Smooth muscle cell of the brain vasculature (primary cell): ENCODE data around the gene PLEKHM3.

Experiments
- DNase-seq: peaks from one replicate; pipeline ENCODE4 v3.0.0-alpha.2; 2012; ENCODE audit warnings: low read depth, low spot score

The PLEKHM3 gene

DNA sequence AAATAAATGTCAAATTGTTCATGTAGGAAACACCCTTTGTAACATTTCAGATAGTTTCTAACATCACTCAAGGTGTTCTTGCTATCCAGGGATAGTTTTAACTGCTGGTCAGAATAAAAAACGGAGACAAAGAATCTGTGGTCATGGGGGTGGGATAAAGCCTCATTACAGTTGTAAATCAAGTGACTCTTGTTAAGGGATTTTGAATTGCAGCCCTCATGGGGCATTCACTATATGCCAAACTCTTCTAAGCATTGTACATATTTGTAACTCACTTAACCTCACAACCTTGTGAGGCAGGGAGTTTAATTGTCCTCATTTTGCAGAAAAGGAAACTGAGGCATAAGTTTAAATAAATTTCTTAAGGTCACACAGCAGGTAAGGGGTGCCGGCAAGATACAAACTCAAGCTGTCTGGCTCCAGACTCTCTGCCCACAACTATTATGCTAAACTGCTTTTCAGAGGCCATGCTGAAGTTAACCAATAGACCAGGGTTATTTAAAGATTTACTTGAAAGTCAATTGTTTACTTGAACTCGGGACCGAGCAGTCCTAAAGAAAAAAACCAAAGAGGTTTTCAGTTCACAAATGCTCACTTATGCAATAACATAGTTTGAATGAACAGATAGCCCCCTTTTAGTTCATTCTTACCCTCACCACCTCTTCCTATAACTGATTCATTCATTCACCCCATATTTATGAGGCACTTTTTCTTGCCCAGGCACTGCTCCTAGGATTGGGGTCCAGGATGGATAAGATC is 134.1 kb downstream of the PLEKHM3 start:
- DNase-seq = no peak

DNA sequence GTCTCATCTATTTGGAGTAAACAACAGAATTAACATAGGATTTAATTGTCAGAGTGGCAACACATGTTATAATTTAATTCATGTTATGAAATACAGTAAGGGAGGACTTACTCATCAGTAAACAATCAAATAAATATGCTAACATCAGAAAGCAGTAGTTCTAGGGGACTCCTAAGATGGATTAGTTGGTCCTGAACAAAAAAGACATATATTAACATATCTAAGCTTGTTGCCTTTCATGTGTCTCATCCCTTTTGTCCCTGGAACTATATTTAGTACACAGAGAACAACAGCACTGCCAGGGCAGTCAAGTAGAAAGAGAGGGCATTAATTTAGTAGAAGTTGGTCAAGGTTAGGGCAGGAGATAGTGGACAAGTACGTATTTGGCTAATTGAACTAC is 137.8 kb downstream of the PLEKHM3 start:
- no peak for DNase-seq

DNA sequence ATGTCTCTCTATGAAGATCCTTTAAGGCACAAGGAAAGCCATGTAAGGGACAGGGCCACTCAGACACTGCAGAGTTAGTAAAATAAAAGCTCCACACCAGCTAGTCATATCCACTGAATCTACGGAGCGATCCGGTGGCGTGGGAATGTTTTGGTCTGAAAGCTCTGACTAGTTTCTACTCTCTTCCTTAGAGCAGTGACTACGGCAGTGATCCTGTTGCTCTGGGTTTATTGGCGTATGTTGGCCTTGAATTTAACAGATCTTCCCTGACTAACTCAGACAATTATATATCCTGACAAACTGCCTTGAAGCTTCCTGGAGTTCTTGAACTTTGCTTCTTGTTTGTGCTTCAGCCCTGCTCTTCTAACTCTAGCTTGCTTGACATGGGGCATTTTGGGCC is 140.3 kb downstream of the PLEKHM3 start:
- DNase-seq = no peak

DNA sequence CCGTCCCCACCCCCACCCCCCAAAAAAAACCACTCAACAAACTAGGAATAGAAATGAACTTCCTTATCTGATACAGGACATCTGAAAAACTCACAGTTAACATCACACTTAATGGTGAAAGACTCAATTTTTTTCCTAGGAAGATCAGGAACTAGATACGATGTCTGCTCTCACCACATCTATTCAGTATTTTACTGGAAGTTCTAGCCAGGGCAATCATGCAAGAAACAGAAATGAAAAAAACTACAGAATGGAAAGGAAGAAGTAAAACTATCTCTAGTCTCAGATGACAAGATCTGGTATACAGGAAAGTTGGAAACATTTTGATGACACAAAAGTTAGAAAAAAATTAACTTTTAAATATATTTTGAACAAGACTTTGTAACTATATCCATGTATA is 141.2 kb downstream of the PLEKHM3 start:
- DNase-seq = no peak

DNA sequence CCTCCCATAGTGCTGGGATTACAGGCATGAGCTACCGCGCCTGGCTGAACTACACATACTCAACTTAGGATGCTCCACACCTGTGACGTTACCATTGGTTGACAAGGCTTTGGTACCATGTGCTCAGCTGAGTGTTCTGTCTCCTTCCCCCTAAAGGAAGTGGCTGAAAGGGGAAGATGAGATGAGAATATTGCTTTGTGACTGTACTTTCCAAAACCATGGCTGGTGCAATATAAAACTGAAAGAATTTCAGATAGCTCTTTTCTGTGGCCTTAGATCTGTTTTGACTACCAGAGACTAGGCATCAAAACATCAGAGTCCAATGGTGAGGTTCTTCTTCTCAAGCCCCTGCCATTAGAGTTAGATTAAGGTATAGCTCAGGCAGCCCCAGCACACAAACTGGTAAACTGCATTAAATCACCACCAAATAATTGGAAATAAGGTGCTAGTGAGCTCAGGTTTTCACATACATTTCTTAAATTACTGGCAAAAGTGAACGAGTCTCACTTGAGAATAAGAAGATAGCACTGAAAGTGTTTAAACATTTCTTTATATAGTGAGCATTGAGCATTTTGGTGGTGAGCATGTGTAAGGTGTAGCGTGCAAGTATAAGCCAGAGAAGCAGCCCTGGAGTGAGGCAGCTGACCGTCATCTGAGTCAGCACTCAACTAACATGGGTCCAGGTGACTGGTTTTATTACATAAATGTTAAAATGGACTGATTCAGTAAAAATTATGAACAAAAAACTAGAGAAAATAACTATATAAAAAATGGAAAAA is 142.1 kb downstream of the PLEKHM3 start:
- DNase-seq = no peak

DNA sequence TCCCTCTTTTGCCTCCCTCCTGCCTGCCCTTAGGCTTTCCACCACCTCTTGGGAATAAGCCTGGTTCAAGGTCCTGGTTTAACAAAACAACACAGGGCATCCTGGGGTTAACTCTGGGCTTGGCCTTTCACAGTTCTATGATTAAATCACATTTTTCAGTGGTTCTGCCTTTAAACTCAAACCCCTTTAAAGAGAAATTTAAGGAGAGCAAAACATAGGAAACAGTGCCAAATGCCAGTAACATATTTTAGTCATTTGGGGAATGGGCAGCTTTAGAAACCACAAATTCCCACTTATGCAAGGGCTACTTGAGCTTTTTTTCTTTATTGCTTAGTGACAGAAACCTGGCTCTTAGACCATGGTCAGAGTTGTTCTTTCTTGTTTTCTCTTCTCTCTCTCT is 143.4 kb downstream of the PLEKHM3 start:
- no peak for DNase-seq

DNA sequence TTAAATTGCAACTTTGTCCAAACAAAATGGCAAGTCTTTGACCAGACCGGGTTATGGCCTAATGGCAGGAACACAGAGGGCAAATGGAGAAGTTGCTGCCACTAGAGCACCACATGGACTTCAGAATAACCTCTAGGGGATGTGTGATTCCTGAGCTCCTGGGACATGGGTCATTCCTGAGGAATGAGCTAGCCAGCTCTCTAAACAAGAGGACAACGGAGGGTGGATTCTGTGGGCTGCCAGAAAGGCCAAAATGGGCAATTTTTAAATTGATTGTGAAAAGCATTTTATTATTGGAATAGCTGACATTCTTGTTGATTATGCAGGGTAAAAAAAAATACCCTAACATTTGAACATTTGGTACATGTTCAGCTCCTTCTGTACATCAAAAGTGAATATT is 145.8 kb downstream of the PLEKHM3 start:
- no peak for DNase-seq

DNA sequence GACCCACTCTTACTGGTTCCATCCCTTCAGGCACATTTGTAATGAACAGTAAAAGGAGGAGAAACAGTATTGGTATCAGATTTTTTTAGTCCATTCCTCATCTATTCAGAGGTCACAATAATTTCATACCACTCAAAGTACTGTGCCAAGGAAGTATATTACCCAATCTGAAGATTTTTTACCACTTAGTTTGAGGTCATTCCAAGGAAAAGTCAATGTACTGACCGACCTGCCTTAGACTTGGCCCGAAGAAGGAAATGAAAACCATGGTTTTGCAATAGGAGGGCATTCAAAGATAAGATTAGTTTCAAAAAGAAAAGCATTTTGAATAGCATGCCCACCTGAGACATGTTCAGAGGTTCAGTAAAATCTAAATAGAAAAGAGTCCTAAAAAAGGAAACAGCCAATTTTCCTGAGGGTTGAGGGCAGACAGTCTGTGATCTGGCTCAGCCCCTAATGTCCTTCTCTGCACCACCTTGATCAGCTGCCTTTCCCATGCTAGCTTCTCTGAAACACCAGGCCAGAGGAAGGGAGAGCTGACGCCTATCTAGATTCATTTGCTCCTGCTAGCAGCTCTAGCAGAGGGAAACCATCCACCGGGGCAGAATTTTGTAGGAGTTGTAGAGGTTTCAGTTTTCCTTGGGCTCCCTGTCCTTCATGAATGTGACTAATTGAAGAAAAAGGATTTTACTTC is 148.3 kb downstream of the PLEKHM3 start:
- DNase-seq = no peak

DNA sequence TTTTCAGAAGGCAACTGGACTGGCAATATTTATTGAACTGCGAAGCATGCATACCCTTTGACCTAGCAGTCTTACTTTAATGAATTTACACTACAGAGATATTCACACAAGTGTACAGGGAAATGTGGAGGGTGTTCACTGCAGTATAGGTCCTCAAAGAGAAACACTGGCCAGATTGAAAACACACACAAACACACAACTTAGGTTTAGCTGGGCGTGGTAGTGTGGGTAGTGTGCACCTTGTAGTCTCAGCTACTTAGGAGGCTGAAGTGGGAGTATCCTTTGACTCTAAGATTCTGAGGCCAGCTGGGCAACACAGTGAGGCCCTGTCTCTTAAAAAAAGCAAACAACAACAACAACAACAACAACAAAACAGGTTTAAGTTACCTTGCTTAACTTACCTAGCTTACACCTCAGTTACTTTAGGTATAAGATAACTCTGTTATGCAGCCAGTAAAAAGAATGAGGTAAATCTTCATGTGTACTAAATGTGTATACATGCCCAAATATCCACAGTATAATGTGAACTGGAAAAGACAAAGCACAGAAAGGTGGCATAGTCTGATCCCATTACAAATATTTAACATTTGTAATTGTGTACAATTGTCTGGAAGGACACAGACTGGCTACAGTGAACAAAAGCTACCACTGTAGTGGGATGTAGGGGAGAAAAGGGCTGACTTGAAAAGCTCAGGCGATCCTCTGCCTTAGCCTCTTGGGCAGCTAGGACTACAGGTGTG is 149.7 kb downstream of the PLEKHM3 start:
- DNase-seq = no peak

DNA sequence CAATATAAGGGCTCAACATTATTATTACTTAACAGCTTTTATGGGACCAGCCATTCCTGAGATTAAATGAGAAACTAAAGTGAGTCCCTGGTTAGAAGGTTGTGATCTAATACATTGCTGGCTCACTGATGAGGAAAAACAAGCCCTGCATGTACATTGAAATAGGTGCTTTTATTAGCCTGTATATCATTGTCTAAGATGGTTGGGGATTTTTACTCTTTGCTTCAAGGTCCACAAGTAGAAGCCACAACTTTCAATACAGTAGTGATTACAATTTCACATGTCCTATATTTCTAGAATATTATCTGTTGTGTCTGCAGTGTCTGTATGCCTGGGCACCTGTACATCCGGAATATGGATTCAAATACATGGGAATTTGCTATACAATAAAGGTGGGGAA is 151.5 kb downstream of the PLEKHM3 start:
- no peak for DNase-seq

DNA sequence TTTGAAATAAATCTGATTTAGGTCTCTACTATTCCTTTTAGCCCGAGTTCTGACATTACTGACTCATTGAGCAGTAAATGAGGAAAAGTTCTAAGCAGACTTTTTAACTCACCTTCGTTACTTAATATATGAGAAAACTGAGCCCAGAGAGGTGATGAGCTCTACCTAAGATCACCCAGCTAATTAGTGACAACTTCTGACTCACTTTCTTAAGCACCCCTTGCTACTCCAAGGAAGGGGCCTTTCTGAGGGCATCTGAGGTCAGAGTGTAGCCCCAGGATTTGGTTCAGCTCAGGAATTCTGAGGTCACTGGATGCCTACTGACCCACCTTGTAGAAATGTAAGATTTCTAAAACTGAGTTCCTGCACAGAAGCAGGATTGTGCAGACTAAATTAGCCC is 153.4 kb downstream of the PLEKHM3 start:
- DNase-seq = no peak

DNA sequence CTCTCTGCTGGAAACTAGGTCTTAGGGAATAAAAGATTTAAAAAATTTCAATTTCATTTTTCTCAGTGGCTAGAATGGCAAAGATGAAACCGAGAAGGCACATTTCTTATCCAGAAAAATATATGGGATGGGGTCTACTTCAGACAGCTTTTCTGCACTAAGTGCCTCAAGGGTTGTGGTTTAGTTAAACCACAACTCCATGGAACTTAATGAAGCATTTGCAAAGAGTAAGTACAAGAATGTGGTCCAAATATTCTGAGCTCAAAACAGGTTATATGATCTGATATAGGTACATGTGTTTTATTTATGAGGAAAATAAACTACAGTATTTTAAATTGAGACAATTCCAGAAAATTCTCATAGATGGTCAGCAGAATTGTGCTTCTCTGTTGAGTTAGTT is 153.8 kb downstream of the PLEKHM3 start:
- no peak for DNase-seq

DNA sequence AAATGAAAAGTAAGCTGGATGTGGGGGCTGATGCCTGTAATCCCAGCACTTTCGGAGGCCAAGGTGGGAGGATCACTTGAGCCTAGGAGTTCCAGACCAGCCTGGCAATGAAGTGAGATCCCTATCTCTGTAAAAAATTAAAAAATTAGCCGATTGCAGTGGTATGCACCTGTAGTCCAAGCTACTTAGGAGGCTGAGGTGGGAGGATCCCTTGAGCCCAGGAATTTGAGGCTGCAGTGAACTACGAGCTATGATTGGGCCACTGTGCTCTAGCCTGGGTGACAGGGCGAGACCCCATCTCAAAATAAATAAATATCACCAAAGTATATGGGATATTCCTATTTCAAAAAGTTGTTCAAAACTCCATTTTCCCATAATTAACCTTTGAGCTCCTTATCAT is 154.5 kb downstream of the PLEKHM3 start:
- DNase-seq = no peak

DNA sequence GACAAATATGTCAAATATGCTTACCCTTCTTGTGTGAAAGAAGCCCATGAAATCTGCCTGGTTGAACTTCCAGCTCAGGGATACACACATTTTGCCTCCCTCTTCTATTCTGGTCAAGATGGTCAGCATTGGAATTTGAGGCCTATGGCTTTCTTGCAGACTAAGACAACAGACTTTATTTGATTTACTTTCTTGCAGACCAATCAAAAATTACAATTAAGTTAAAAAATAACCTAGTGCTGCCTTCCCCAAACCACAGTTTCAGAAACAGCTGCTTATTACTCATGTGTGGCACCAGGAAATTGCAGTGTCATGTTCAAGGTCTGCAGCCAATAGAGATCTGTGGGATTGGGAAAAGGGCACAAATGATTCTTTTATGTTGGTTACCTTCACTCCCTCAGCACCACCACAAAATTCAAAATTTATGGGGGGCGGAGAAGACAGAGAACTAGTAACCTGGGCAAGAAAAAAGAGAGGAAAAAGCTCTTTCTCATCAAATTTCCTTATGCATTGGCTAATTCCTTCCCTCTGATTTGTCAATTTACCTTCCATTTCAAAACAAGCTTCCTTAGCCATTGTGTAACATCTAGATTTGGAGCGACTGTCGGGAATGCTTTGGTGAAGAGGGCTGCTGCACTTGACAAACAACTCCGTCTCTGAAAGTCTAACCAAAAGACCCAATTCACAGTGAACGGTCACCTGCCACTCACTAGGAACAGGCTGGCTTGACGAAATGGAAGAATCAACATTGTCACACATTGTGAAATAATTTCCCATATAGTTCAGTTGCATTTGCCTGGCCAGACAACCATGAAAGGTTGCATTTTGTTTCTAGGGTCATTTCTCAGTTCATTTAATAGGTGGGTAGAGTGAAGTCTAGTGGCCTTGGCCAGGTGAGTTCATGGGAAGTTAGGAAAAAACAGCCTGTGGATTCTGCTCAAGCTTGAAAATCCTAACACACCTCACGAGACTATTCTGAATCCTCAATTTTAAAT is 155.2 kb downstream of the PLEKHM3 start:
- no peak for DNase-seq

DNA sequence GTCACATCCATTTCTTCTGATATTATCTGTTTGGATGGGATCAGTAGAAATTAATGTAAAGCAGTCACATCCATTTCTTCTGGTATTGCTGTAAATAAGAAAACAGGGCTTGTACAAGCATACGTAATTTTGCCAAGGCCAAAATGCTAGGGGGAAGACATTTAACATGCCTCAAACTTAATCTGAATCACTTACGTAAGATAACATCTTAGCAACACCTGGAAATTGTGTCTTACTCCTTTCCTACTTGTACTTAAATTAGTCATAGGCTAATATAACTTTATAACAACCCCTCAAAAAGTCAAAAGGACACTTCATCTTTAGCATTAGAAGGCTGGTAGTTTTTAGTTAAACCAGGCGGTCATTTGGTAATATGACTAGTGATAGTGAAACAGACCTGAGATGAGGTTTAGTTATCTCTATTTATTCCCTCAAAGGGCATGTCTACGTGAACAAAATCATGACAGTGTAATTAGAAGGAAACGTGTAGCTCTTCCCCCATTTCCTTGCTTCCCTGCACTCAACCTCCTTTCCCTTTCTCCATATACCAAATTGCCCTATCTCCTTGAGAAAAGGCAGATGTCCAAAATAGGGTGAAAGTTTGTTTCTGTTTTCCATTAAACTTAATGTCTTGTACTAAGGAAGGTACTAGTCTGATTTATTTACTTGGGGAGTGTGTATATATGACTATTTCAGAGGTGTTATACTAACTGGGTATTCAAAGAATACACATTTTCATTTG is 156.3 kb downstream of the PLEKHM3 start:
- DNase-seq = no peak

DNA sequence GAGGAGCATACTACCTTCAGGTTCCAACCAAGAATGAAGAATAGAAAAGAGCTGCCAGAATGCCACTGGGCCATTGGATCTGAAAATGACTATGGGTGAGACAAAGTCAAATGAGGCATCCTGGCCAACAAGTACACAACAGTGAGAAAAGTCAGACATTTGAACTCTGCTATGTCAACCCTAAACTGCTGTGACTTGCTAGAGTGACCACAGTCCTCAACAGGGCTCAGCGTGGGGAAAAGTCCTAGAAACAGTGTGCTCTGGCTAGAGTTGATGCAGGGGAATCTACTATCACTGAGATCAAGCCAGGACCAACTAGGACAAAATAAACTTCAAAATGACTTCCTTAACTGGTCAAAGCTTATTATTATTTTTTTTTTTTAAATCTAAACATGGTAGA is 157.4 kb downstream of the PLEKHM3 start:
- DNase-seq = no peak

DNA sequence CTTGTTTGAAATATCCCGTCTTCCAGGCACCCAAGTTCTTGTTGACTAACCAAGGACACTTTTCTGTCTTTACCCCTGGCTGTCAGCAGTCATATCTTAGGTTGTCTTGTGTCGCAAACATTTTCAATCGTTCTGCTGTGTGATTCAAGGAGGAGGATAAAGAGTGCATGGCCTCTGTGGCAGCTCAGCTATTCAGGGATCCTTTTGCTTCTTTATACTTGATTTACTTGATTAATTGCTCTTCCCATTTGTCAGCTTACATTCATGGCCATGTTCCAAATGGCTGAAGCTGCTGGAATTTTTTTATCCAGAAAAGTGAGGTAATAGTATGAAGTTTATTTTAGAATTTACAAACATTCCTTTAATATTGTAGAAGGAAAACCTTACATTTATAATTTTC is 158.3 kb downstream of the PLEKHM3 start:
- no peak for DNase-seq

DNA sequence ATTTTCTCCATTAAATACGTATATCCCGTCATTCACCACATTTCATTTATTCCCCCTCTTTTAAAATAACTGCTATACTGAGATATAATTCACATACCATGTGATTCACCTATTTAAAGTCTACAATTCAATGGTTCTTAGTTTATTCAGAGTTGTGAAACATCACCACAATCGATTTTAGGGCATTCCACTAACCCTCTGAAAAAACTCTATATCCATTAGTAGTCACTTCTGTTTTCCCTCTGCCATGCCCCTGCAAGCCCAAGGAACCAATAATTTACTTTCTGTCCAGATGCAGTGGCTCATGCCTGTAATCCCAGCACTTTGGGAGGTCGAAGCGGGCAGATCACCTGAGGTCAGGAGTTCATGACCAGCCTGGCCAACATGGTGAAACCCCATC is 160.1 kb downstream of the PLEKHM3 start:
- no peak for DNase-seq

DNA sequence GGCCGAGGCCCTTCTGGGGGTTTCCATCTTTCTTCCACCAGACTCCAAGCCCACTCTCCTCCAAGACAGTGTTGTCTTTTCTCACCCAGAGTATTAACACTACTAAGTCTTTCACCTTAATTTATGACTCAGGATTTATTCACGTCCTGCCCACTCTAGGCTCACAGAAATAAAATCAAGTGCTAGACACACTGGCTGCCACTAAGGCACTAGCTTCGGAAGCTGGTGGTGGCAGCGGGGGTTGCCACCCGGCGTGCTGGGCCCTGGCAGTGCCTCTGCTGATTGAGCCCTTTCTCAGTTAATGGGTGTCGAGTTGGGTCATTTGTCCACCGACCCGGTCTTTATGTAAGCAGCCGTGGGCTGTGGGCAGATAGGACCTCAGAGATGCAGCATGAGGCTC is 162.0 kb downstream of the PLEKHM3 start:
- no peak for DNase-seq

DNA sequence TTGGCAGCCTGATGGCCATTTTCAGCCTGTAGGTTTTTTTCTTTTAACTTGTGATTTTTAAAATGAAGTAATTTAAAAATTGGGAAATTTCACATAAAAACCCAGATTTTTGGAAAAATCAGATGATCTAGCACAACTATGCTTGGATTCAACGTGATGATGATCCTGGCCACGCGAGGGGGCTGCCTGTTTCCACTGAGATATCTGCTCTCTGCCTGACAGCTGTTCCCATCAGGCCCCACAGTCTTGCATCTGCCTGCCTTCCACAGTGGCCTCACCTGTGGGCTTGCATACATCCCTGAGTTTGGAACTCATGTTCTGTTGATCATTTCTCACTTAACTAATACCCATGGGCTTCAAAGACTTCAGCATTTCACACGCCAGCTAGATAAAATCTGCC is 163.5 kb downstream of the PLEKHM3 start:
- no peak for DNase-seq
